ENCODE results near the gene AGAP3. TPM values are rescaled to one million over a fixed set of nuclear protein-coding genes. Genes with fewer than 3 reads are reported as not detected.

AGAP3 gene
- total RNA-seq, 1 experiment from 2014 or later, result 79.6 TPM

GRCh38 chr7:151095123-151095797, 9.0 kb downstream of the AGAP3 start:
- in situ Hi-C loops (cut with HindIII; ENCODE audit: low pct_unique_long_range_greater_than_20kb, low sequenced_read_pairs), result no loop called here
- DNase-seq (ENCODE audit: low read depth, low spot score), result no peak

DNA sequence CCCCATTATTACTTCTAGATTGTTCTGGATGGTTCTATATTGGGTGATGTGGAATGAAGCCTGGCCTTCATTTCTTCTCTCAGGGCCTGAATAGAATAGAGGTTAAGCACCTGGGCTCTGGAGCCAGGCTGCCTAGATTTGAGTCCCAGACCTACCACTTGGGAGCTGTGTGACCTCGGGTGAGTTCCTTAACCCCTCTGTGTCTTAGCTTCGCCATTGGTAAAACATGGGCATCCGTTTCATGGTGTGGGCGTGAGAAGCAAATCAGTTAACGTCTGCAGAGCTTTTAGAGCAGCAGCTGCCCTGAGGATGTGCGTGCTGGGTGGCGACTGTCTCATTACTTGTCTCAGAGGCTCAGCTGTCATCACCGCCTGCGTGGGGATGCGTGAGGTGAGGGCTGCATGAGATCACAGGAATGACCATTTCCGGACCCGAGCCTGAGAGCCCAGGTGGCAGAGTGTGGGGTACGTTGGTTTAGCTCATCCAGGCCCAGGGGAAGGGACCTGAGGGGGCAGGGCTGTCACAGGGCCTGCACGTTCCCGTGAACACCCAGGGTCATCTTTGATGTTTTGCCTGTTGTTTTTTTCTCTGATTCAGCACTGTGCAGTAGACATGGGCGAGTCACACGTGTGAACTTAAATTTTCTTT, 9.7 kb downstream of the AGAP3 start:
- no peak for DNase-seq (ENCODE audit: low read depth, low spot score)
- in situ Hi-C loops (cut with HindIII; ENCODE audit: low pct_unique_long_range_greater_than_20kb, low sequenced_read_pairs), result no loop called here

GRCh38 chr7:151099486-151100211, 13.4 kb downstream of the AGAP3 start:
- no peak for DNase-seq (ENCODE audit: low read depth, low spot score)
- in situ Hi-C loops (cut with HindIII; ENCODE audit: low pct_unique_long_range_greater_than_20kb, low sequenced_read_pairs), result no loop called here

DNA sequence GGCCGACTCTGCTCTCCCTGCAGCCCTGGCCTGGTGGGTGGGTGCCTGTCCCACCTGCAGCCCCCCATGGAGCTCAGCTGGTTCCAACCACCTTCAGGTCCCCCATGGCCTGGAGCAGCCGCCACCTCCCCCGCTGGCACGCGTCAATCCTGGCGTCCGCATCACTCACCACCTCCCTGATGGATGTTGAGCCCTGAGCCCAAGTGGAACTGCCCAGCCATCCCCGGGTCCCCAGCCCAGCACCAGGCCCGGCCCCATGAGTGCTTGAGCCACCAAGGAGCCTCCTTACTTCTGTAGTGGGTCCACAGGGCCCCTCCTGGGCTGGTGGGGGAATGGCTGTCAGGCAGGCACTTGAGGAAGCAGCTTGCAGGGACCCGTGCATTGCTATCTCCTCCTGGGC, 14.6 kb downstream of the AGAP3 start:
- no peak for DNase-seq (ENCODE audit: low read depth, low spot score)
- in situ Hi-C loops (cut with HindIII; ENCODE audit: low pct_unique_long_range_greater_than_20kb, low sequenced_read_pairs), result no loop called here

DNA sequence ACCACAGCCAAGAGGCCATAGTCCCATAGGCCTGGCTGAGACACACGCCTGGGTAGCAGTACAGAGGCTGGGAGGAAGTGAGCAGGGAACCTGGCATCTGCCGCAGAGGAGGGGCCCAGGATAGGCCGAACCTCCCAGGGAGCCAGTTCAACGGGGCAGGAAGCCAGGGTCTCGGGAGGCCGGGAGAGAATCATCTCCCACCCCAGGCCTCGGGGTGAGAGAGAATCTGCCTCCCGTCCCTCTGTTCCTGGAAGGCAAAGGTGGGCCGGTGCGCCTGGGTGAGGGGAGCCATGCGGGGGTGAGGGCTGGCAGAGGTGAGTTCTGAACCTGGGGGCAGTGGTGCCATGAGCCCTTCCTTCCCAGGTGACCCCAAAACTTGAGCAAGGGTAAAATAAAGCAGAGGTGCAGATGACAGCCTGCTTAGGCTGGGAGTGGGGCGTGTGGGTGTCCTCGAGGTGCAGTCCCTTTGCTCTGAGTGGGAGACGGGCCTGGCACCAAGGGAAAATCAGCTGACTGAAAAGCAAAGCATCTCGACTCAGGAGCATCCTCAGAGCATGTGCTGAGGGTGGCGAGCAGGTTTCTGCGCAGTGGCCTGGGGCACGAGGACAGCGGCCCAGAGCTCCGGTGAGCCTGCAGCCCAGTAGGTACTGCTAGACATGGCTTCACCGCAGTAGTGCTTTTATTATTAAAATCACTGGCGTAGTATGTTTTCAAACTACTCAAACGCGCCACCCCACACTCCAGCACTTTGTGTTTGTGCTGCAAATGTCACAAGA, 15.5 kb downstream of the AGAP3 start:
- DNase-seq (ENCODE audit: low read depth, low spot score), result no peak
- in situ Hi-C loops (cut with HindIII; ENCODE audit: low pct_unique_long_range_greater_than_20kb, low sequenced_read_pairs), result no loop called here

DNA sequence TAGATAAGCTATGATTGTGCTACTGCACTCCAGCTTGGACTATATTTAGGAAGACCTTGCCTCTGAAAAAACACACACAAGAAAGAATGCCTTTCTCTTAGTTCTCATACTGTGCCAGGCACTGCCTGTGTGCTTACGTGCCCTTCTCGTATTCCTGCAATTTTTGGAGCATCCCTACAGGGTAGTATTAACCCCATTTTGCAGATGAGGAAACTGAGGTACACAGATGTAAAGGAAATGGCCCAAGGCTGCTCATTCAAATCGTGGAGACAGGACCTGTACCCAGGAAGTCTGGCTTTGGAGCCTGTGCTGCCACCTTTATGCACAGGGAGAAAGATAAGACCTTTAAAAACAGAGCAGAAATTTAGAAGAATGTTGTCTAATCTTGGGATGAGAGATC, 16.7 kb downstream of the AGAP3 start:
- DNase-seq (ENCODE audit: low read depth, low spot score), result no peak
- in situ Hi-C loops (cut with HindIII; ENCODE audit: low pct_unique_long_range_greater_than_20kb, low sequenced_read_pairs), result no loop called here

GRCh38 chr7:151103973-151104372, 17.7 kb downstream of the AGAP3 start:
- in situ Hi-C loops (cut with HindIII; ENCODE audit: low pct_unique_long_range_greater_than_20kb, low sequenced_read_pairs), result no loop called here
- DNase-seq (ENCODE audit: low read depth, low spot score), result no peak

- in situ Hi-C loops (cut with HindIII; ENCODE audit: low pct_unique_long_range_greater_than_20kb, low sequenced_read_pairs), result no loop called here
- DNase-seq (ENCODE audit: low read depth, low spot score), result no peak
Measured at GRCh38 chr7:151104411-151105235, 18.3 kb downstream of the AGAP3 start.

DNA sequence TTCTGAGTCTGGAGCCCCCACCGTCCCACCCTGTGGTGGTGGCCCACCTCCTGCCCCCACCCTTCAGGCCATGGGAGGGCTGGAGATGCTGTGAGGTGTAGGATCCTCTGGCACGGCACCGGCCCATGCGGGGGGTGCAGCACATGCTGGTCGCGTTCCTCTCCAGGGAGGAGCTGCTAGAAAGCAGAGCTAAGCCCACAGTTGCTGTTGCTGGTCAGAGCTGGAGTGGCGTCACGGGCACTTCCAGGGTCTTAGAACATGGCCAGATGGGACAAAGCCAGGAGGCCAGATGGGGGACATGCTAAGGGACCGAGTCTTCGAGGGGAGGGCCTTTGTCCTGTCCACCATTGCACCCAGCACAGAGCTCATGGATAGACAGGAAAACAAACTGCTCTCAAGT, 21.6 kb downstream of the AGAP3 start:
- in situ Hi-C loops (cut with HindIII; ENCODE audit: low pct_unique_long_range_greater_than_20kb, low sequenced_read_pairs), result no loop called here

DNA sequence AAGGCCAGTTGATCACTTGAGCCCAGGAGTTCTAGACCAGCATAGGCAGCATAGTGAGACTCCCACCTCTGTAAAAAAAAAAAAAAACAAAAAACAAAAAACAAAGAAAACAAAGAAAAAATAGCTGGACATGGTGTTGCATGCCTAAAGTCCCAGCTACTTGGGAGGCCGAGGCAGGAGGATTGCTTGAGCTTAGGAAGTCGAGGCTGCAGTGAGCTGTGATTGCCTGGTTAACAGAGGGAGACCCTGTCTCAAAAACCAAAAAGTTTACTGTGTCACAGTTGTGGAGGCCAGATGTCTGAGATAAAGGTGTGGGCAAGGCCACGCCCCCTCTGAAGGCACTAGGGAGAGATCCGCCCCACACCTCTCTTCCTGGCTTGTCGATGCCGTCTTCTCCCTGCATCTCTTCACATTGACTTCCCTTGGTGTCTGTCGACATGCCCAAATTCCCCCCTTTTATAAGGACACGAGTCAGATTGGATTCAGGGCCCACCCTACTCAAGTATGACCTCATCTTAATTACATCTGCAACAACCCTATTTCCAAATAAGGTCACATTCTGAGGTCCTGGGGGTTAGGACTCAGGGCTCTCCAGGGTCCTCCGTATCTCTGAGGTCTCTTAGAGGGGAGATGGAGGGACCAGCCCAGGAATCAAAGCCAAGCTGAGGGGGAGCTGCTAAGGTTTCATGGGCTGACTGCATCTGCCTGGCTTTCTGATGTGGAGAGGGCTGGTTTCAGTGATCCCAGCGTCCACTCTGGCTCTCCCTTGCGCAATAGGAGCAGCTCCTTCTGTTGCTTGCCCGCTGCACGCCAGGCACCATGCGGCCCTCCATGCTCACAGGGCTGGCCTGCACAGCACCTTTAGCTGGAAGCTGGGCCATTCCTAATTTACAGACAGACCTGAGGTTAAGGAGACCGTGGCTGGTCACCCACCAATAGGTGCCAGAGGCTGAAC, 23.1 kb downstream of the AGAP3 start:
- DNase-seq (ENCODE audit: low read depth, low spot score), result no peak
- in situ Hi-C loops (cut with HindIII; ENCODE audit: low pct_unique_long_range_greater_than_20kb, low sequenced_read_pairs), result no loop called here

More for the DNA sequence above, 21.6 kb downstream of the AGAP3 start:
- no peak for DNase-seq (ENCODE audit: low read depth, low spot score)

DNA sequence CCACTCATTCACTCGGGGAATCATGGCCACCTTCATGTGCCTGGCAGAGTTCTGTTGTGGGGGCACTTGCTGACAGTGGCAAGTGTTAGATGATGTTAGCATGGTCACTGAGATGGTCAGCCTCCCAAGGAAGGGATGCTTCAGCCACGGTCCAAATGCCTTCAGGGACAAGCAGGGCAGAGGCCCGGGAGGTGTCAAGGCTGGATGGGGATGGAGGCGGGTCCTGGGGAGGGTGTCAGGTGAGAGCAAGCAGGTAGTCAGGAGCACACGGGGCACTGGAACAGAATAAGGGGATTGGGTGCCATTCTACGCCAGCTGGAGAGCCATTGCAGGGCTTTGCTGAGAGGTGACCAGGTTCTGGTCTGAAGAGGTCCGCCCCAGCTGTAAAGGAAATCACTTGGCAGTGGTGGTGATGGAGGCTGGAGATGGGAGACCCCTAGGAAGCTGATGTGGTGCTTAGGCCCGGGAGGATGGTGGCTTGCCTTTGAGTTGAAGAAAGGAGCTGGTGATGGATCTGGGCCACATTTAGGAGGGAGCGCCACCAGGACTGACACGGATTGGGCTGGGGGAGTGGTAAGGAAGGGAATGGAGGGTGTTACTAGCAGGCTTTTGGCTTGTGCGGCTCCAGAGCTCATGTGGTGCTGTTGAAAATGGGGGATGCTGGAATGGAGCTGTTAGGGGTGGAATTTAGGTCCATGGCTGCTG, 24.1 kb downstream of the AGAP3 start:
- in situ Hi-C loops (cut with HindIII; ENCODE audit: low pct_unique_long_range_greater_than_20kb, low sequenced_read_pairs), result no loop called here
- DNase-seq (ENCODE audit: low read depth, low spot score), result no peak

- in situ Hi-C loops (cut with HindIII; ENCODE audit: low pct_unique_long_range_greater_than_20kb, low sequenced_read_pairs), result no loop called here
- DNase-seq (ENCODE audit: low read depth, low spot score), result peak; percentile 86
Measured at GRCh38 chr7:151110941-151111645, 24.8 kb downstream of the AGAP3 start.

- in situ Hi-C loops (cut with HindIII; ENCODE audit: low pct_unique_long_range_greater_than_20kb, low sequenced_read_pairs), result no loop called here
- no peak for DNase-seq (ENCODE audit: low read depth, low spot score)
Measured at GRCh38 chr7:151113344-151114150, 27.3 kb downstream of the AGAP3 start.
